ENCODE measurements around the gene CACNA1G. TPM values are rescaled to one million over a fixed set of nuclear protein-coding genes. Genes with fewer than 3 reads are reported as not detected.

Gene CACNA1G
- total RNA-seq, 1 donor from 2014 or later = not detected

DNA sequence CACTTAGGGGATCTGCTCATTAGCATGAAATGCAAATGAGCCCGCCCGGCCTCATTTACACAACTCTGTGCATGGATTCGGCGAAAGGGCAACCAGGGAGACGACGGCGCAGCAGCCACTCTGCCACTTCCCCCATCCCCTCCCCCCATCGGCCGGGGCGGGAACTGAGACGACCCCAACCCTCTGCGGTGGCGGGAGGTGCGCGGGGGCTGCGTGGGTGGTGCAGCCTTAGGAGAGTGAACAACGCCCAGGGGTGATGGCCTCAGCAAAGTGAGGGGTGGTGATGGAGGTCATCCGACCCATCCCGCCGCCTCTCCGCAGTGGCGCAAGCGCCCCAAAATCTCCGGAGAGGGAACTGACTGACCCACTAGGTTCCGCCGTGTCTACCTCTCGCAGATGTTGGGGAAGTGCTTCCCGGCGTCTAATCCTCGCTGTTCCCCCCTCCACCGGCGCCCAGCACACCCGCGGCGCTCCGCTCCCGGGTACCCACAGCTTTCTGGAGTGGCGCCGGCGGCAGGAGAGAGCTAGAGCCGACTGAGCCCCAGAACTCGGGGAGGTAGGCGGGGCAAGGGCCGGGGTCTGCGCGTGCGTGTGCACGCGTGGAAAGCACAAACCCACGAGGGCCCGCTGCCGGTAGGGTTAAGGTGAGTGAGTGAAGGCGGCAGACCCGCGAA lies 1.4 kb upstream of the CACNA1G start:
- TF ChIP-seq, protein P1, sequence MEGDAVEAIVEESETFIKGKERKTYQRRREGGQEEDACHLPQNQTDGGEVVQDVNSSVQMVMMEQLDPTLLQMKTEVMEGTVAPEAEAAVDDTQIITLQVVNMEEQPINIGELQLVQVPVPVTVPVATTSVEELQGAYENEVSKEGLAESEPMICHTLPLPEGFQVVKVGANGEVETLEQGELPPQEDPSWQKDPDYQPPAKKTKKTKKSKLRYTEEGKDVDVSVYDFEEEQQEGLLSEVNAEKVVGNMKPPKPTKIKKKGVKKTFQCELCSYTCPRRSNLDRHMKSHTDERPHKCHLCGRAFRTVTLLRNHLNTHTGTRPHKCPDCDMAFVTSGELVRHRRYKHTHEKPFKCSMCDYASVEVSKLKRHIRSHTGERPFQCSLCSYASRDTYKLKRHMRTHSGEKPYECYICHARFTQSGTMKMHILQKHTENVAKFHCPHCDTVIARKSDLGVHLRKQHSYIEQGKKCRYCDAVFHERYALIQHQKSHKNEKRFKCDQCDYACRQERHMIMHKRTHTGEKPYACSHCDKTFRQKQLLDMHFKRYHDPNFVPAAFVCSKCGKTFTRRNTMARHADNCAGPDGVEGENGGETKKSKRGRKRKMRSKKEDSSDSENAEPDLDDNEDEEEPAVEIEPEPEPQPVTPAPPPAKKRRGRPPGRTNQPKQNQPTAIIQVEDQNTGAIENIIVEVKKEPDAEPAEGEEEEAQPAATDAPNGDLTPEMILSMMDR (conservative IDR thresholded peaks at IDR 0.05; ENCODE audit: low read depth, low read length) = no peak
- no peak overlapping the region for H3K4me3 ChIP-seq (ENCODE audit: low read depth, low read length)
- no peak for DNase-seq (ENCODE audit: low read depth)

DNA sequence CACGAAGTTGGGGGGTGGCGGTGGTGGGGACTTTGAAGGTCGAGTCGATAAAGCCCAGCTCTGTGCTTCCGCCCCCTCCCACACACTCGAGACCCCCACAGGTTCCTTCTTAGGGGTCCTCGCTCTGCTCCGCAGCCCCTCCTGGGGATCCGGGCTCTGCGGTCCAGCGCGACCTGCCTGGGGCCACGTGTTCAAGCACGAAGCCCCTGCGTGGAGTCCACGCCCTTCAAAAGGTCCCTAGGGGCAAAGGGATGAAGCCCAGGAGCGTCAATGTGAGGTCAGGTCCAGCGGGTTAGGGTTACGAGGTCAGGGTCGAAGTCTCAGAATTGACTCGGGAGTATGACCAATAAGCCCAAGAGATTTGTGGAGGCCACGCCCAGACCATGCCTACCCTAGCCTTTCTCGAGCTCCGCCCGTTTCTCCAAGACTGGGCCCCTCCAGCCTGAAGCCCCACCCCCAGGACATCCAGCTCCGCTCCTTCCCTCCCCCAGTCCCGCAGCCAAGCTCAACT lies 786 bp upstream of the CACNA1G start:
- DNase-seq (ENCODE audit: low read depth) = no peak
- TF ChIP-seq, protein P1 (conservative IDR thresholded peaks at IDR 0.05; ENCODE audit: low read depth, low read length) = no peak

DNA sequence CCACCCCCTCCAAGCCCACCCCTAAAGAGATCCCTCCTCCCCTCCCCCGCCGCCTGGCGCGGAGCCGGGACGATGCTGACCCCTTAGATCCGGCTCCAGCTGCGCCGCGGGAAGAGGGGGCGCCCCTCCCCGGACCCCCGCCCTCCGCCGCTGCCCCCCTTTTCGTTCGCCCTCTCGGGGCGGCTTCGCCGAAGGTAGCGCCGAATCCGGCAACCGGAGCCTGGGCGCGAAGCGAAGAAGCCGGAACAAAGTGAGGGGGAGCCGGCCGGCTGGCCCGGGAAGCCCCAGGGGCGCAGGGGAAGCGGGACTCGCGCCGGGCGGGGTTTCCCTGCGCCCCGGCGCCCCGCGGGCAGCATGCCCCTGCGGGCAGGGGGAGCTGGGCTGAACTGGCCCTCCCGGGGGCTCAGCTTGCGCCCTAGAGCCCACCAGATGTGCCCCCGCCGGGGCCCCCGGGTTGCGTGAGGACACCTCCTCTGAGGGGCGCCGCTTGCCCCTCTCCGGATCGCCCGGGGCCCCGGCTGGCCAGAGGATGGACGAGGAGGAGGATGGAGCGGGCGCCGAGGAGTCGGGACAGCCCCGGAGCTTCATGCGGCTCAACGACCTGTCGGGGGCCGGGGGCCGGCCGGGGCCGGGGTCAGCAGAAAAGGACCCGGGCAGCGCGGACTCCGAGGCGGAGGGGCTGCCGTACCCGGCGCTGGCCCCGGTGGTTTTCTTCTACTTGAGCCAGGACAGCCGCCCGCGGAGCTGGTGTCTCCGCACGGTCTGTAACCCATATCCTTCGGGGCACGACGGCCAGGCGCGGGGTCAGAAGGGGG lies 623 bp downstream of the CACNA1G start:
- TF ChIP-seq, protein P1 (conservative IDR thresholded peaks at IDR 0.05; ENCODE audit: low read depth, low read length) = no peak
- H3K4me3 ChIP-seq (ENCODE audit: low read depth, low read length) = no peak overlapping the region
- no peak for DNase-seq (ENCODE audit: low read depth)

More for the DNA sequence above, 786 bp upstream of the CACNA1G start:
- H3K4me3 ChIP-seq (ENCODE audit: low read depth, low read length) = peak overlapping the region; percentile 19

DNA sequence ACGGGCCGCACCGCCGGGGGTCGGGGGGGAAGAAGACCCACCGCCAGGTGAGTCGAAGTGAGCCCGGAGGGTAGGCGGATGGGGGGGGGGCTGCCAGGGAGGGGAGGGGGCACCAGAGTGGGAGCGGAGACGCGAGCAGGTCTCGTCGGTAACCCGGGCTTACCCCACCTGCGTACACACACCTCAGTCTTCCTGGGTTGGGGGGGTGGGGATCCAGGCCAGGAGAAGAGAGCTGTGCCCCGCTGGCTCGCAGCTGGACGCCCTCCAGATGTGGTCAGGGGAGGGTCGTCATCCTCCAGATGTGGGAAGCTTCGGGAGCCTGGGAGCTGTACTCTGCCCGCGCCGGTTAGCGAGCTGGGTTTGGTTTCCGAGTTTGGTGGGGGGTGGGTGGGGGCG lies 1.2 kb downstream of the CACNA1G start:
- no peak overlapping the region for H3K4me3 ChIP-seq (ENCODE audit: low read depth, low read length)
- DNase-seq (ENCODE audit: low read depth) = no peak
- TF ChIP-seq, protein P1 (conservative IDR thresholded peaks at IDR 0.05; ENCODE audit: low read depth, low read length) = no peak

DNA sequence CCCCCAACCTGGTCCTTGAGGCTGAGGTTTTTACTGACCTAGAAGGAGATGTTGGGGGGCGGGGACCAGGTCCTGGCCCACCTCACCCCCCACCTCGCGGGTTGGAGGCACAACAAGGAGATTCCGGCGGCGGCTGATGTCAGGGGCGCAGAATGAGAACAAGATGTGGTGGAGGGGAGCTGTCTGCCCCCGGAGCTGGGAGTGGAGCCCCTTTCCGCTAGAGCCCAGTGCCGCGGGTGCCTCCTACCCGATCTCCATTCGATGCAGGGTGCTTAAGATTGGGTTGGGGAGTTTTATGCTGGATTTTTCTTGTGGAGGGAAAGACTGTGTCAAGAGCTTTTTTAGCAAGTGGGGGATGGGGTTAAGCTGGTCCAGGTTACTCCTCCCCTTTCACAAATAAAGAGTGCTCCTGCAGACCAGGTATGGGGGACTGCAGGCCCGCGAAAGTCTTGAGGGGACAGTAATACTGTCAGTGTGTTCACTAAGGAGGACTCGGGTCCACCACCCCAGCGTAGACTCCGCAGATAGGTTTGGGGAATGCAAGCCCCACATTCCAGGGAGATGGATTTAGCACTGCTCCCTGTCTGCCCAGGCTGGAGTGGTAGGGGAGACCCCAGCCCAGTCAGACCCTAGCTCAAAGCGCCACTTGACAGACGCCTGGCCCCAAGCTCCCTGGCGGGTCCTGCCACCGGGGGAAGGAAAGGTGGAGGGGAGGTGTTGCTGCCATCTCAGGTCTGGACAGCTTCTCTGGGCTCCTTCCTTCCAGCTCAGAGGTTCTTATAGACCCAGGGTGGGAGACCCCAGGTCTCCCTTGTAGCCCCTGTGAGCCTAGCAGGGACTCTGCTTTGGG lies 2.0 kb downstream of the CACNA1G start:
- H3K4me3 ChIP-seq (ENCODE audit: low read depth, low read length) = no peak overlapping the region
- DNase-seq (ENCODE audit: low read depth) = no peak
- TF ChIP-seq, protein P1 (conservative IDR thresholded peaks at IDR 0.05; ENCODE audit: low read depth, low read length) = no peak

DNA sequence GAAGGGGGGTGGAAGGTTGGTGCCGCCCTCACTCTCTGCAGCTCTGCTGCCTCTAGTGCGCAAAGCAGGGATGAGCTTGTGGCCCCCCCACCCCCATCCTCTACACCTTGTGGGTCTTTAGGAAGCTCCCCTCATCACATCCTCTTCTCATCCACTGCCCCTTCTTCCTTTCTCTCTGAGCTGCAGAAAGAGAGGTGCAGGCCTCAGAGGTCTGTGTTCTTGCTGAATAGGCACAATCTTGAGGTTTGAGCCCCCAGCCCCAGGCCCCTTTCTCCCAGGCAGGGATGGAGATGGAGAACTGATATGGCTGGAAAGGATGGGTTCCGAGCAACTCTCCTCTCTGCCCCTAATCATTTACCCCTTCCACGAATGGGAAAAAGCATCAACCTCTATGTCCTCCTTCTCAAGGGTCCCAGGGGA lies 2.6 kb downstream of the CACNA1G start:
- TF ChIP-seq, protein P1 (conservative IDR thresholded peaks at IDR 0.05; ENCODE audit: low read depth, low read length) = no peak
- no peak for DNase-seq (ENCODE audit: low read depth)

More for the DNA sequence above, 2.6 kb downstream of the CACNA1G start:
- no peak overlapping the region for H3K4me3 ChIP-seq (ENCODE audit: low read depth, low read length)

All from epithelial cell of proximal tubule (primary cell).